Psoas muscle (tissue), 8 donors: Measurements from ENCODE around the gene PAK1. TPM values are rescaled to one million over a fixed set of nuclear protein-coding genes. Genes with fewer than 3 reads are reported as not detected.

Source experiments
- ATAC-seq, 4 donors: fragments of 200-7000 bp; cut with Tn5 transposase; one replicate each; pipeline ENCODE4 v1.9.1; 2020; ENCODE audit warnings: moderate library complexity in 3 of 4, mild to moderate bottlenecking in 2 of 4
- DNase-seq, 2 donors: peaks; one replicate each; pipeline ENCODE4 v3.0.0-alpha.2; 2020
- H3K27ac ChIP-seq: fragments of 200-600 bp; one replicate; pipeline ENCODE4 v1.8.0; 2022
- H3K27me3 ChIP-seq, 3 donors: fragments of 200-600 bp in 1 of 3; one replicate each; pipeline versions ENCODE4 v1.6.1 to v1.8.0; 2013 to 2022; ENCODE audit warnings: low read length in 2 of 3, mild to moderate bottlenecking in 2 of 3, moderate library complexity in 1 of 3; ENCODE audit not compliant: insufficient read depth in 3 of 3
- H3K36me3 ChIP-seq, 2 donors: fragments of 200-600 bp in 1 of 2; one replicate each; pipeline versions ENCODE4 v1.6.1 to v1.8.0; 2013 to 2022; ENCODE audit warnings: low read depth in 1 of 2, mild to moderate bottlenecking in 1 of 2, moderate library complexity in 1 of 2; ENCODE audit not compliant: insufficient read depth in 1 of 2
- H3K4me1 ChIP-seq: fragments of 200-600 bp; one replicate; pipeline ENCODE4 v1.8.0; 2022
- H3K4me3 ChIP-seq: fragments of 200-600 bp; one replicate; pipeline ENCODE4 v1.8.0; 2022; ENCODE audit warnings: mild to moderate bottlenecking
- H3K9me3 ChIP-seq: fragments of 200-600 bp; one replicate; pipeline ENCODE4 v1.8.0; 2022
- WGBS, 3 donors: extraction: QIAGEN DNeasy Blood & Tissue Kit; methylation state at CpG; one replicate each; pipeline versions ENCODE4 v1.1.6 to v1.1.7; 2013; 5-methylcytosine and 5-hydroxymethylcytosine counted together
- intact Hi-C, 2 donors: fragments of 100-400 bp; cut with DNase I; formaldehyde crosslinking; loops; one replicate each; pipeline versions ENCODE4 v1.11.0 to v1.14.2; 2022
- polyA plus RNA-seq, 3 donors: library from polyadenylated mRNA; stranded (reverse); fragments of 200-250 nt; gene quantifications; one replicate each; pipeline ENCODE4 v1.2.3, GENCODE V29; 2013
- total RNA-seq, 4 donors: library from RNA; stranded (reverse); fragmentation: NEBNext Ultra II Directional in 2 of 4; extraction: Animal tissue kit (Norgen Biotek cat#: 25700) in 2 of 4; gene quantifications; one replicate each; pipeline versions ENCODE4 v1.2.1 to v1.2.4, GENCODE V29; 2021 to 2023
- TF ChIP-seq, protein P1 (sequence below): fragments of 200-600 bp; IDR thresholded peaks from one replicate; pipeline ENCODE4 v1.8.0; 2022; ENCODE audit warnings: antibody characterized with exemption
- donor health status: healthy with polysubstance abuse.
- donor health status: DM: no; HTN: no; CAD: no; lungs with moderate emphysema.
- donor health status: Bipolar disorder and iron deficiency.
- donor health status: healthy.
- donor health status: DM: yes; HTN: yes; CAD: no.
- donor health status: DM: no; HTN: no; CAD: no.
- donor health status: DM: no; HTN: no; CAD: no.
- donor health status: DM: yes; HTN: yes; CAD: no.

The PAK1 gene
- total and polyA plus RNA-seq, 7 donors: 12.8 to 78.7 (median 39.5) TPM

DNA sequence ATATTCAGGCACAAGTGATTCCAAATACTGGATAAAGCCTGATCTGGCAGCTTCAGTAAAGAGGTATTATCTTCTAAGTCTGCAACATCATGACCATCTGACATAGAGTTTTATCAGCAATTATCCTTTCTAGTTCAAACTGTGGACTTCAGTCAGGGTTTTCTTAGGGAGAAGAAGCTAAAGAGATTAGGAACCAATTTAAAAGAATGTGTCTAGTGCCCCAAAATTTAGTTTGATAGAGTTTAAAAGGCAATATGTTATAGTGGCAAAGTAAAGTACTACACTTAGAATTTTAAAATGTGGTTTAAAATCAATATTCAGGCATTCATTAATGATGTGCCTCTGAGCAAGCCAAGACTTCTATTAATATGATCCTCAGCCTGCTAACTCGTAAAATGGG lies 5.4 kb downstream of the PAK1 start:
- Histone ChIP-seq H3K4me1 (peaks cover 14% of the 10 kb centered on the region), H3K27me3 (no peaks in the 10 kb centered on the region), H3K36me3 (no peaks in the 10 kb centered on the region), H3K27ac (no peak overlapping the region), H3K9me3 (no peaks in the 10 kb centered on the region), H3K4me3 (no peak overlapping the region)
- intact Hi-C loops: no loop called here
- ATAC-seq: no peak
- 30 to 89% (median 34%) methylated on average over 1 of the region's 1 CpG for WGBS, 3 donors
- DNase-seq: no peak
- TF ChIP-seq, protein P1, sequence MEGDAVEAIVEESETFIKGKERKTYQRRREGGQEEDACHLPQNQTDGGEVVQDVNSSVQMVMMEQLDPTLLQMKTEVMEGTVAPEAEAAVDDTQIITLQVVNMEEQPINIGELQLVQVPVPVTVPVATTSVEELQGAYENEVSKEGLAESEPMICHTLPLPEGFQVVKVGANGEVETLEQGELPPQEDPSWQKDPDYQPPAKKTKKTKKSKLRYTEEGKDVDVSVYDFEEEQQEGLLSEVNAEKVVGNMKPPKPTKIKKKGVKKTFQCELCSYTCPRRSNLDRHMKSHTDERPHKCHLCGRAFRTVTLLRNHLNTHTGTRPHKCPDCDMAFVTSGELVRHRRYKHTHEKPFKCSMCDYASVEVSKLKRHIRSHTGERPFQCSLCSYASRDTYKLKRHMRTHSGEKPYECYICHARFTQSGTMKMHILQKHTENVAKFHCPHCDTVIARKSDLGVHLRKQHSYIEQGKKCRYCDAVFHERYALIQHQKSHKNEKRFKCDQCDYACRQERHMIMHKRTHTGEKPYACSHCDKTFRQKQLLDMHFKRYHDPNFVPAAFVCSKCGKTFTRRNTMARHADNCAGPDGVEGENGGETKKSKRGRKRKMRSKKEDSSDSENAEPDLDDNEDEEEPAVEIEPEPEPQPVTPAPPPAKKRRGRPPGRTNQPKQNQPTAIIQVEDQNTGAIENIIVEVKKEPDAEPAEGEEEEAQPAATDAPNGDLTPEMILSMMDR: no peak

DNA sequence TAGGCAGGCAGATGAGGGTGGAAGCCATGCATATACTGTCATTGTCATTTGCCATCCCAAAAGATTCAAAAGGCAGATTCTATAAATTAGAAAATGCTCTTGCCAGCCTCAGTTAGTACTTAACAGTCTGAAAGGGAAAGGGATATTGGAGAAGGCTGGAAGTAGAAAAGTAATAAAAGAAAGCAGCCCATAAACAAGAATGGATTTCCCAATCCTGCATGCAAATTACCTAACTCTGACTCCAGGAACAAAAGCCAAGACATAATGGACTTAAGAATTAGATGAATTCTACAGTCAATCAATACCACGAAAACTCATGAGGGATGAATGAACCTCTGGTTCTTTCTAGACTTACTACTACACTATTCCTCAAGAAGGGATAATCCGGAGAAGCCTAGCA lies 5.9 kb downstream of the PAK1 start:
- DNase-seq (no peak), ATAC-seq (no peak)
- H3K36me3 ChIP-seq: no peaks in the 10 kb centered on the region
- H3K9me3 ChIP-seq: no peaks in the 10 kb centered on the region
- no peak overlapping the region for H3K27ac ChIP-seq
- 73 to 90% (median 82%) methylated on average over 2 of the region's 2 CpGs for WGBS, 3 donors
- TF ChIP-seq, protein P1: no peak
- H3K27me3 ChIP-seq: no peaks in the 10 kb centered on the region
- peaks cover 14% of the 10 kb centered on the region for H3K4me1 ChIP-seq
- no peak overlapping the region for H3K4me3 ChIP-seq
- intact Hi-C loops: no loop called here

DNA sequence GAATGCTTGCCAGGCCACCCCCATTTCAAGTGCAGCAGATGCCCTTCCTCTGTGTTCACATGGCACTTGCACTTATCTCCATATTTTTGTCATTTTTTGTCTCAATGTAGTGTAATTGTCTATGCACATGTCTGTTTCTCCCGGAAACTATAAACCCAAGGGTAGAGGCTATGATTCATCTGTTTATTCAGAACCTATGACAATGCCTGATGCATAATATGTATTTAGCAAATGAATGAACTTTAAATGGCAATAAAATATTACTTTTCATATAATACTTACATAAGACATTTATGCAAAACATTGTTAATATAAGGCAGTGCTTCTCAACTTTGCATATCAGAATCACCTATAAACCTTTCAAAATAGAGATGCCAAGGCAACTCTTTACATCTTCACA lies 6.7 kb downstream of the PAK1 start:
- WGBS, 3 donors: 61 to 73% (median 73%) methylated on average over 1 of the region's 1 CpG
- intact Hi-C loops: no loop called here
- ATAC-seq (peak in 2 of 4 donors; percentile 37 to 57), DNase-seq (no peak)
- Histone ChIP-seq H3K9me3 (no peaks in the 10 kb centered on the region), H3K36me3 (no peaks in the 10 kb centered on the region), H3K4me1 (peaks cover 17% of the 10 kb centered on the region), H3K4me3 (no peak overlapping the region), H3K27ac (no peak overlapping the region), H3K27me3 (no peaks in the 10 kb centered on the region)
- TF ChIP-seq, protein P1: no peak

DNA sequence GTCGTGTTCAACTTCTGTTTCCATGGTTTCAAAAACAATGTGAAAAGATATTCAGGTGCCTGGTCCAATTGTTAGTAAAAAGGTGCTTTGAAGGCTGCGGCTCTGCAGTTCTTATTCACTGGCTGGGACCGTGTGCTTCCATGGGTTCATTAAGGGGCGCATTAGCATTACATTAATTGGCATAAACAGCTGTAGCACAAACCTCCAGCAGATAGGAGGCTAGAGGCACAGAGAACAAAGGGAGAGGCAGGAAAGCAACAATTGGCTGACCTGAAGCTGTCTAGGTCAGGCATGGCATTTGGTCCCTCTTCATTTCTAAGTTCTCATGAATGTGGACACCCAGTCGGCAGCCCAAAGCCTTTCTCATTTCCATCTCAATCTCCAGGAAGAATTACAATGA lies 16.6 kb downstream of the PAK1 start:
- TF ChIP-seq, protein P1: no peak
- H3K9me3 ChIP-seq: no peaks in the 10 kb centered on the region
- no peaks in the 10 kb centered on the region for H3K27me3 ChIP-seq
- H3K27ac ChIP-seq: peak overlapping the region; percentile 33
- H3K4me1 ChIP-seq: peaks cover 19% of the 10 kb centered on the region
- ATAC-seq: peak in 2 of 4 donors; percentile 36 to 49
- no peaks in the 10 kb centered on the region for H3K36me3 ChIP-seq
- H3K4me3 ChIP-seq: no peak overlapping the region
- WGBS, 3 donors: 36 to 44% (median 43%) methylated on average over 5 of the region's 5 CpGs
- intact Hi-C loops: no loop called here
- DNase-seq: no peak

DNA sequence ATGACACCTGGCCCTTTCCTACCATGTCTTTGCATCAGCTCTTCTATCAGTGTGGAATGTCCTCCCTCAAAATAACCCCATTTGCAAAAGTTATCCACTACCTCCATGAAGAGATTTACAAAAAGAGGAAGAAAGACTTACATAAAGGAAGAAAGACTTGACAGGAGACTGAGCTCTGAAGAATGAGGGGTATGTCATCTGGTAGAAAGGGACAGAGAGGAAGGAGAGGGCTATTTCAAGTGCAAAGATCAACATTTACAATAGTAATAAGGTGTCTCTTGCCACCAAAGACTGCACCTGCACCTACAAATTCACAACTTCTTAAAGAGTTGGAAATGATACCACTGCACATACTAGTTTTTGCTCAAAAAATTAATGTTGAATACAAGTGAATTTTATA lies 18.2 kb downstream of the PAK1 start:
- TF ChIP-seq, protein P1: no peak
- intact Hi-C loops: no loop called here
- ATAC-seq: no peak

More for the DNA sequence above, 18.2 kb downstream of the PAK1 start:
- DNase-seq: no peak
- Histone ChIP-seq H3K27ac (no peak overlapping the region), H3K9me3 (no peaks in the 10 kb centered on the region), H3K4me3 (no peak overlapping the region), H3K27me3 (no peaks in the 10 kb centered on the region), H3K4me1 (peaks cover 17% of the 10 kb centered on the region), H3K36me3 (no peaks in the 10 kb centered on the region)
